ENCODE data around the gene CPD. TPM values are rescaled to one million over a fixed set of nuclear protein-coding genes. Genes with fewer than 3 reads are reported as not detected.

CPD gene
- total and polyA plus RNA-seq, 2 of the 13 experiments (the other 11 are each of a cell fraction or from before 2014, with no cell fraction given), result 46.1 to 72.3 TPM

DNA sequence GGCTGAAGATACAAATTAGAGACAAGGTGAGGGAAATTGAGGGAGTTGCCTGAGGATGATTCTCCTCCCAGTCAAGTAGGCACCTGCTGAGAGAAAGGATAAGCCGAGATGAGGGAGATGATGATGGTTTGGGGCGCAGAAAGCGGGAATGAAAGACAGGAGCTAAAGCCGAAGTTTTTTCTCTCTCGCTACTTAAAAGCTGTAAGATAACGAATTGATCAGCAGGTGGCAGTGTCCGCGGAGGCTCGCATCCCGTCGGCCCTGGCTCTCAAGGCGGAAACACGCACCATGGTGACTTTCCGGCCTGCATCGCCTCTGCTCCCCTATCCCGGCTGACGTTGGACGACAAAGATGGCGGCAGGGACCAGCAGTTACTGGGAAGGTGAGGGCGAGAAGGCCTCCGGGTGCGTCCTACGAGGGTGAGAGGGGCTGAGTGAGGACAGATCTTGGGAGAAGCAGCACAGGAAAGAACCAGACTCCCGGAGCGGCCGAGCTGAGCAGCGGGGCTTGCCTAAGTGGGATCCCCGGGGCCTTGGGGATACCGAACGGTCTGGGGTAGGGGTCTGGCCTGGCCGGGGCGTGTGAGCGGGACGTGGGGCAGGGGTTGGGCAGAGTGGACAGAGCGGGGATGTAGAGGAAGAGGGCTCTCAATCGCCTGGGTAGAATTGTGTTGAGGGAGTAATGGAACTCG lies 98.5 kb downstream of the CPD start, which contains the start of gene GOSR1 (continued):
- TF ChIP-seq PBX3 (CRISPR knock-in tag; IDR thresholded peaks at IDR 0.05; ENCODE audit: borderline replicate concordance) (no peak), U2AF1 (optimal IDR thresholded peaks at IDR 0.05; ENCODE audit: low read depth, low read length) (peak; percentile 46), ZBTB14 (CRISPR knock-in tag; IDR thresholded peaks at IDR 0.05) (peak; percentile 37; the same call in 1 of the 2 replicates), SALL1 (CRISPR knock-in tag; IDR thresholded peaks at IDR 0.05) (peak; percentile 93), CENPX (CRISPR knock-in tag; IDR thresholded peaks at IDR 0.05) (no peak), NR2F6 (IDR thresholded peaks at IDR 0.05) (no peak), NR2F6 (CRISPR knock-in tag; IDR thresholded peaks at IDR 0.05) (peak; percentile 71; the same call in 1 of the 2 replicates), IKZF4 (CRISPR knock-in tag; IDR thresholded peaks at IDR 0.05; ENCODE audit: borderline replicate concordance, low read depth, not compliant biosample characterization) (peak; percentile 80), ZNF510 (CRISPR knock-in tag; IDR thresholded peaks at IDR 0.05; ENCODE audit: low read depth) (no peak), ZMAT3 (CRISPR knock-in tag; conservative IDR thresholded peaks at IDR 0.05) (peak; percentile 82; the same call in 1 of the 2 replicates), ZNF124 (CRISPR knock-in tag; IDR thresholded peaks at IDR 0.05) (peak; percentile 70), AGO2 (optimal IDR thresholded peaks at IDR 0.05; ENCODE audit: low read depth, low read length) (peak; percentile 35), KLF12 (CRISPR knock-in tag; IDR thresholded peaks at IDR 0.05; ENCODE audit: borderline replicate concordance) (peak; percentile 80), FOXM1 (CRISPR knock-in tag; IDR thresholded peaks at IDR 0.05) (no peak), PHF8 (CRISPR knock-in tag; IDR thresholded peaks at IDR 0.05) (peak; percentile 99), MYC (CRISPR knock-in tag; IDR thresholded peaks at IDR 0.05; ENCODE audit: borderline replicate concordance) (peak; percentile 84), ZNF576 (CRISPR knock-in tag; IDR thresholded peaks at IDR 0.05) (no peak), E2F2 (CRISPR knock-in tag; IDR thresholded peaks at IDR 0.05; ENCODE audit: borderline replicate concordance) (peak; percentile 56; the same call in 1 of the 2 replicates), SAP130 (CRISPR knock-in tag; IDR thresholded peaks at IDR 0.05; ENCODE audit: low read depth) (peak; percentile 95), FIP1L1 (IDR thresholded peaks at IDR 0.05; ENCODE audit: borderline replicate concordance, insufficient read depth, low read depth, low read length) (no peak), ZNF780A (CRISPR knock-in tag; IDR thresholded peaks at IDR 0.05) (peak; percentile 93)
- TF ChIP-seq, protein P1, sequence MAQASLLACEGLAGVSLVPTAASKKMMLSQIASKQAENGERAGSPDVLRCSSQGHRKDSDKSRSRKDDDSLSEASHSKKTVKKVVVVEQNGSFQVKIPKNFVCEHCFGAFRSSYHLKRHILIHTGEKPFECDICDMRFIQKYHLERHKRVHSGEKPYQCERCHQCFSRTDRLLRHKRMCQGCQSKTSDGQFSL (CRISPR knock-in tag; IDR thresholded peaks at IDR 0.05), result no peak
- TF ChIP-seq, protein P2, sequence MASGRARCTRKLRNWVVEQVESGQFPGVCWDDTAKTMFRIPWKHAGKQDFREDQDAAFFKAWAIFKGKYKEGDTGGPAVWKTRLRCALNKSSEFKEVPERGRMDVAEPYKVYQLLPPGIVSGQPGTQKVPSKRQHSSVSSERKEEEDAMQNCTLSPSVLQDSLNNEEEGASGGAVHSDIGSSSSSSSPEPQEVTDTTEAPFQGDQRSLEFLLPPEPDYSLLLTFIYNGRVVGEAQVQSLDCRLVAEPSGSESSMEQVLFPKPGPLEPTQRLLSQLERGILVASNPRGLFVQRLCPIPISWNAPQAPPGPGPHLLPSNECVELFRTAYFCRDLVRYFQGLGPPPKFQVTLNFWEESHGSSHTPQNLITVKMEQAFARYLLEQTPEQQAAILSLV (CRISPR knock-in tag; IDR thresholded peaks at IDR 0.05; ENCODE audit: borderline replicate concordance), result peak; percentile 83
- TF ChIP-seq, protein P3, sequence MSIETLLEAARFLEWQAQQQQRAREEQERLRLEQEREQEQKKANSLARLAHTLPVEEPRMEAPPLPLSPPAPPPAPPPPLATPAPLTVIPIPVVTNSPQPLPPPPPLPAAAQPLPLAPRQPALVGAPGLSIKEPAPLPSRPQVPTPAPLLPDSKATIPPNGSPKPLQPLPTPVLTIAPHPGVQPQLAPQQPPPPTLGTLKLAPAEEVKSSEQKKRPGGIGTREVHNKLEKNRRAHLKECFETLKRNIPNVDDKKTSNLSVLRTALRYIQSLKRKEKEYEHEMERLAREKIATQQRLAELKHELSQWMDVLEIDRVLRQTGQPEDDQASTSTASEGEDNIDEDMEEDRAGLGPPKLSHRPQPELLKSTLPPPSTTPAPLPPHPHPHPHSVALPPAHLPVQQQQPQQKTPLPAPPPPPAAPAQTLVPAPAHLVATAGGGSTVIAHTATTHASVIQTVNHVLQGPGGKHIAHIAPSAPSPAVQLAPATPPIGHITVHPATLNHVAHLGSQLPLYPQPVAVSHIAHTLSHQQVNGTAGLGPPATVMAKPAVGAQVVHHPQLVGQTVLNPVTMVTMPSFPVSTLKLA (IDR thresholded peaks at IDR 0.05), result no peak
